Activated T-cell treated with anti-CD3 and anti-CD28 coated beads, Interleukin-2, amount 50 U/mL, for 72 hours (primary cell): Measurements from ENCODE around the gene MIEF1. TPM values are rescaled to one million over a fixed set of nuclear protein-coding genes. Genes with fewer than 3 reads are reported as not detected.
"Not testable (repeated sequence)": the region's sequence is repeated elsewhere in the genome, so short reads cannot be mapped to it uniquely, and the experiment has no call there.

Source experiments
- ATAC-seq, 2 donors: fragments of 150-1000 bp; cut with Tn5 transposase; replicated peaks in 1 of 2; 2 replicates each; pipeline ENCODE4 v1.10.0; 2021; ENCODE audit warnings: moderate library complexity in 2 of 2, mild to moderate bottlenecking in 1 of 2
- DNase-seq, 2 donors: peaks; one replicate each; pipeline ENCODE4 v3.0.0; 2021 to 2022; ENCODE audit warnings: mixed read lengths in 1 of 2
- H3K27ac Mint-ChIP-seq: one replicate; pipeline ENCODE4 v1.8.0; 2022; ENCODE audit warnings: mild to moderate bottlenecking, moderate library complexity, mixed read lengths
- H3K27me3 Mint-ChIP-seq: one replicate; pipeline ENCODE4 v1.8.0; 2022; ENCODE audit warnings: low read depth, mixed read lengths
- H3K36me3 Mint-ChIP-seq, 2 donors: one replicate each; pipeline ENCODE4 v1.8.0; 2022; ENCODE audit warnings: mixed read lengths in 2 of 2, mild to moderate bottlenecking in 1 of 2; ENCODE audit not compliant: insufficient read depth in 2 of 2
- H3K4me1 Mint-ChIP-seq: one replicate; pipeline ENCODE4 v1.8.0; 2022; ENCODE audit warnings: low read depth, mixed read lengths
- H3K4me3 Mint-ChIP-seq, 2 donors: one replicate each; pipeline ENCODE4 v1.8.0; 2022; ENCODE audit warnings: mild to moderate bottlenecking in 2 of 2, mixed read lengths in 2 of 2, moderate library complexity in 2 of 2
- H3K9me3 Mint-ChIP-seq, 2 donors: one replicate each; pipeline ENCODE4 v1.8.0; 2022; ENCODE audit warnings: mixed read lengths in 2 of 2
- total RNA-seq, 2 donors: library from RNA; stranded (reverse); gene quantifications; one replicate each; pipeline ENCODE4 v1.2.3, GENCODE V29; 2022

The MIEF1 gene
- total RNA-seq, 2 donors from 2014 or later: 49.5 to 58.3 TPM

GRCh38 chr22:39515266-39516050, 13.4 kb downstream of the MIEF1 start:
- peaks cover 10 to 26% of the 10 kb centered on the region in 2 donors for H3K36me3 Mint-ChIP-seq
- peak overlapping the region in 1 of 2 donors; percentile 48 for H3K4me3 Mint-ChIP-seq
- no peaks in the 10 kb centered on the region for H3K27me3 Mint-ChIP-seq
- H3K9me3 Mint-ChIP-seq: no peaks in the 10 kb centered on the region
- peak overlapping the region; percentile 89 for H3K27ac Mint-ChIP-seq
- peaks cover 43% of the 10 kb centered on the region for H3K4me1 Mint-ChIP-seq
- DNase-seq: no peak
- no peak for ATAC-seq

DNA sequence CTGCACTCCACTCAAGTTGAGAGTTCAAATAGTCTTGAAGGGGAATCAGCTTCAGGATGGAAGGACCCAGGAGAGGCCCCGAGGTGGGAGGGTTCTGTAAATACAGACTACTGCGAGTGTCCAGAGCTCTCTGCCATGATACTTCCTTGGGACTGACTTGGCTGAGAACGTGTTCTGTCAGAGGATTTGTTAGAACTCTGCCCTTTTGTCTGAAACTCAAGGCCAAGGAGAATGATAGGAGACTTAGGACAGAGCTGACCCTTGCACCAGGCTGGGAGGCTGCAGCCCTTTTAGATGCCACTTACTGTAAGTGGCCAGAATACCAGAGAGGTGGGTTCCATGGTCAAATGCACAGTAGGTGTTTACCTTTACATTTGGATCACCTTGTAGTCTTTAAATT, 15.4 kb downstream of the MIEF1 start:
- H3K4me3 Mint-ChIP-seq: no peak overlapping the region
- DNase-seq (no peak), ATAC-seq (no peak)
- H3K27ac Mint-ChIP-seq: peak overlapping the region; percentile 14
- peaks cover 26 to 40% of the 10 kb centered on the region in 2 donors for H3K36me3 Mint-ChIP-seq
- no peaks in the 10 kb centered on the region for H3K9me3 Mint-ChIP-seq
- H3K27me3 Mint-ChIP-seq: no peaks in the 10 kb centered on the region
- H3K4me1 Mint-ChIP-seq: peaks cover 54% of the 10 kb centered on the region

GRCh38 chr22:39518144-39518786, 16.2 kb downstream of the MIEF1 start:
- H3K27me3 Mint-ChIP-seq: no peaks in the 10 kb centered on the region
- peaks cover 30 to 42% of the 10 kb centered on the region in 2 donors for H3K36me3 Mint-ChIP-seq
- H3K4me3 Mint-ChIP-seq: peak overlapping the region; percentile 90 to 91
- H3K9me3 Mint-ChIP-seq: no peaks in the 10 kb centered on the region
- DNase-seq (no peak), ATAC-seq (no peak)
- peak overlapping the region; percentile 96 for H3K27ac Mint-ChIP-seq
- H3K4me1 Mint-ChIP-seq: peaks cover 56% of the 10 kb centered on the region

- no peak for ATAC-seq
- H3K27ac Mint-ChIP-seq: peak overlapping the region; percentile 96
- H3K36me3 Mint-ChIP-seq: peaks cover 31 to 45% of the 10 kb centered on the region in 2 donors
- DNase-seq: peak; percentile 28 to 44
- no peaks in the 10 kb centered on the region for H3K27me3 Mint-ChIP-seq
- peaks cover 59% of the 10 kb centered on the region for H3K4me1 Mint-ChIP-seq
- peak overlapping the region; percentile 90 to 91 for H3K4me3 Mint-ChIP-seq
- H3K9me3 Mint-ChIP-seq: no peaks in the 10 kb centered on the region
These were observed 17.0 kb downstream of the MIEF1 start for GRCh38 chr22:39518996-39519680.

GRCh38 chr22:39519681-39520225, 17.7 kb downstream of the MIEF1 start:
- H3K9me3 Mint-ChIP-seq: no peaks in the 10 kb centered on the region
- H3K36me3 Mint-ChIP-seq: peaks cover 33 to 44% of the 10 kb centered on the region in 2 donors
- peak overlapping the region; percentile 99 for H3K27ac Mint-ChIP-seq
- ATAC-seq (peak; percentile 83 to 87), DNase-seq (peak; percentile 97 to 98)
- peak overlapping the region; percentile 90 to 91 for H3K4me3 Mint-ChIP-seq
- H3K4me1 Mint-ChIP-seq: peaks cover 59% of the 10 kb centered on the region
- no peaks in the 10 kb centered on the region for H3K27me3 Mint-ChIP-seq

DNA sequence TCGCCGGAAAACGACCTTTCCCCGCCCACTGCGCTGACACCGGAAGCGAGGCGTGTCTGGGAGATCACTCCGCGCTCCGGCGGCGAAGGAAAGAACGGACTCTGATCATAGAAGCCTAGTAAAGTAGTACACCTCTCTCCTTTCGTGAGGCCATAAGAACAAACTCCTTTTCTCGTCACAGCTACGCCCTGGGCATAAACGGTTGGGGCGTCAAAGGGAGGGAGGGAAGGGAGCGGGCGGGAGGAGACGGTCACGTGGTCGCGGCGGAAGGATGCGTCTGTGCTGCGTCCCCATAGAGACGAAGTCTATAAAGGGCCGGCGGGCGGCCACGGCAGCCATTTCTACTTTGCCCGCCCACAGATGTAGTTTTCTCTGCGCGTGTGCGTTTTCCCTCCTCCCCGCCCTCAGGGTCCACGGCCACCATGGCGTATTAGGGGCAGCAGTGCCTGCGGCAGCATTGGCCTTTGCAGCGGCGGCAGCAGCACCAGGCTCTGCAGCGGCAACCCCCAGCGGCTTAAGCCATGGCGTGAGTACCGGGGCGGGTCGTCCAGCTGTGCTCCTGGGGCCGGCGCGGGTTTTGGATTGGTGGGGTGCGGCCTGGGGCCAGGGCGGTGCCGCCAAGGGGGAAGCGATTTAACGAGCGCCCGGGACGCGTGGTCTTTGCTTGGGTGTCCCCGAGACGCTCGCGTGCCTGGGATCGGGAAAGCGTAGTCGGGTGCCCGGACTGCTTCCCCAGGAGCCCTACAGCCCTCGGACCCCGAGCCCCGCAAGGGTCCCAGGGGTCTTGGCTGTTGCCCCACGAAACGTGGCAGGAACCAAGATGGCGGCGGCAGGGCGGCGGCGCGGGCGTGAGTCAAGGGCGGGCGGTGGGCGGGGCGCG, 18.4 kb downstream of the MIEF1 start, which contains the start of gene ATF4:
TSS of gene ATF4 (plus strand) at position 337 of the 880 bp plus-strand sequence. CDS start 884 bp downstream, outside the sequence.
- no peaks in the 10 kb centered on the region for H3K27me3 Mint-ChIP-seq
- peak within 1 kb of the TSS; percentile 99 for H3K27ac Mint-ChIP-seq
- peaks cover 32 to 48% of the 10 kb centered on the region in 2 donors for H3K36me3 Mint-ChIP-seq
- H3K4me1 Mint-ChIP-seq: peaks cover 59% of the 10 kb centered on the region
- DNase-seq (peak; percentile 89 to 91), ATAC-seq (peak; percentile 23 to 32)
- H3K9me3 Mint-ChIP-seq: no peaks in the 10 kb centered on the region
- H3K4me3 Mint-ChIP-seq: peak within 1 kb of the TSS; percentile 90 to 91

- ATAC-seq, H3K9me3 Mint-ChIP-seq, H3K27me3 Mint-ChIP-seq: not testable (repeated sequence)
- peaks cover 30 to 46% of the 10 kb centered on the region in 2 donors for H3K36me3 Mint-ChIP-seq
- peak overlapping the region; percentile 90 to 91 for H3K4me3 Mint-ChIP-seq
- H3K4me1 Mint-ChIP-seq: peaks cover 59% of the 10 kb centered on the region
- H3K27ac Mint-ChIP-seq: peak overlapping the region; percentile 99
- DNase-seq: peak; percentile 17 to 25
These were observed 19.2 kb downstream of the MIEF1 start for GRCh38 chr22:39521106-39521885.

DNA sequence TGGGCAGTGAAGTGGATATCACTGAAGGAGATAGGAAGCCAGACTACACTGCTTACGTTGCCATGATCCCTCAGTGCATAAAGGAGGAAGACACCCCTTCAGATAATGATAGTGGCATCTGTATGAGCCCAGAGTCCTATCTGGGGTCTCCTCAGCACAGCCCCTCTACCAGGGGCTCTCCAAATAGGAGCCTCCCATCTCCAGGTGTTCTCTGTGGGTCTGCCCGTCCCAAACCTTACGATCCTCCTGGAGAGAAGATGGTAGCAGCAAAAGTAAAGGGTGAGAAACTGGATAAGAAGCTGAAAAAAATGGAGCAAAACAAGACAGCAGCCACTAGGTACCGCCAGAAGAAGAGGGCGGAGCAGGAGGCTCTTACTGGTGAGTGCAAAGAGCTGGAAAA, 20.0 kb downstream of the MIEF1 start:
- Mint-ChIP-seq H3K4me1 (peaks cover 65% of the 10 kb centered on the region), H3K36me3 (peaks cover 30 to 46% of the 10 kb centered on the region in 2 donors), H3K27ac (peak overlapping the region; percentile 99), H3K4me3 (peak overlapping the region; percentile 90 to 91)
- ATAC-seq, H3K27me3 Mint-ChIP-seq, H3K9me3 Mint-ChIP-seq, DNase-seq: not testable (repeated sequence)

DNA sequence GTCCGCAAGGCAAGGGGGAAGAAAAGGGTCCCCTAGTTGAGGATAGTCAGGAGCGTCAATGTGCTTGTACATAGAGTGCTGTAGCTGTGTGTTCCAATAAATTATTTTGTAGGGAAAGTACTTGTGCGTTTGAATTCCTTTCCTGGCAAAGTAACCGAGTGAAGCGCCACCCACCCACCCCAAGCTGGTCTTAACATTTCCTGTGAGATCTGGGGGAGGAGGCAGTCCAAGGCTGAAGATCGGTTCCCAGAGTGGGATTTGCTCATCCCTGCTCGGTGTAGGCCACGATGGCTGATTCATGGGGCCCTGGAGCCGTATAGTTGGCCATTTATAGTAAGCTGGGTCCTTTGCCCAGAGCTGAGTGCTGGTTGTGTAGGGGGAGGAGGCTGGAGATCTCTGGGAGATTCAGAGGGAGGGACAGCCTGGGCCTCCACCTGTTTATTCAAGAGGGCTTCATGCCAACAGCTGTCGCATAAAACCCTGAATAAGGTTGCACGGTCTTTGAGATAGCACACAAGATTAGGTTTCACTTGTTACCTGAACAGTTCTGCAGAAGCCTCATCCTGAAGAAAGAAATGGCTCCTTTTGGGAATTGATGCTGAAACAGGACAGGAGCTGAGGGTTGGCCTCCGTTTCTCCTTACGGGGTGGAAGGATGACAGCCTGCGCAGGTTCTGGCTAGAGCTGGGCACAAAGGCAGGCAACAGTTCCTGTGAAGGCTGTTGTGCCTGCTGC, 20.6 kb downstream of the MIEF1 start:
- ATAC-seq (peak; percentile 1), DNase-seq (peak; percentile 38 to 62)
- H3K4me3 Mint-ChIP-seq: peak overlapping the region; percentile 90 to 91
- no peaks in the 10 kb centered on the region for H3K27me3 Mint-ChIP-seq
- no peaks in the 10 kb centered on the region for H3K9me3 Mint-ChIP-seq
- H3K4me1 Mint-ChIP-seq: peaks cover 71% of the 10 kb centered on the region
- peaks cover 30 to 48% of the 10 kb centered on the region in 2 donors for H3K36me3 Mint-ChIP-seq
- H3K27ac Mint-ChIP-seq: peak overlapping the region; percentile 99

DNA sequence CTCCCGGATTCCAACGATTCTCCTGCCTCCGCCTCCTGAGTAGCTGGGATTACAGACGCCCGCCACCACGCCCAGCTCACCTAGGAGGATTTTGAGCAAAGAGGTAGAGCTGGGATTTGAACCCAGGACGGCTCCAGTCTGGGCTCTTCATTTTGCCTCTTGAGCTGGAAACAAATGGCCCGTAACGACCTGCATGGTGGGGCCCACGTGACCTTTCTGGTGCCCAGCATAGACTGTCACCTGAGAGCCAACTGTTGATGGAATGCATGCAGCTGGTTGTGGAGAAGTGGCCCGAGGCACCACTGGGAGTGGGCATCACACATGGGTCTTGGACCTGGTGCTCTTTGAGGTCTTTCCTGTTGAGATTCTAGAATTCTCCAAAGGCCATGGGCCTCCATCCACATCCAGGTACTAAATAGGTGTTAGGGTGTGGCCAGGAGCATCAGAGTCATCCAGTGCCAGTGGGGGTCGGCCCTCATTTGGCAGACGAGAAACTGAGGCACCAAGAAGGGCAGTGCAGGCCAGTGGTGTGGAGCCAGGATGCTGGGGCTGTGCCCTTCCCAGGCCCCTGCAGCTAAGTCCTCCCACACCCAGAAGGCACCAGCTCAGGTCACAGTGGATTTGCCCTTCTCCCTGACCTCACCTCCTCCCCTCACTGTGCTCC, 22.1 kb downstream of the MIEF1 start:
- Mint-ChIP-seq H3K4me3 (peak overlapping the region; percentile 64 to 90), H3K27me3 (no peaks in the 10 kb centered on the region), H3K27ac (peak overlapping the region; percentile 90), H3K9me3 (no peaks in the 10 kb centered on the region), H3K36me3 (peaks cover 30 to 48% of the 10 kb centered on the region in 2 donors), H3K4me1 (peaks cover 77% of the 10 kb centered on the region)
- DNase-seq (peak; percentile 29 to 42), ATAC-seq (peak in 1 of 2 donors; percentile 2)
